Esophagus muscularis mucosa (tissue), 4 donors: ENCODE data around the gene ITPR1. TPM values are rescaled to one million over a fixed set of nuclear protein-coding genes. Genes with fewer than 3 reads are reported as not detected.

Experiments
- DNase-seq: peaks from one replicate; pipeline ENCODE4 v3.0.0-alpha.2; 2017; ENCODE audit errors: extremely low spot score
- H3K27ac ChIP-seq, 4 donors: fragments of 200-600 bp; sonication (generic); replicated peaks in 1 of 4; 1 replicate in 3 of 4; 2 replicates in 1 of 4; pipeline ENCODE4 v1.5.1; 2016 to 2019; ENCODE audit warnings: mild to moderate bottlenecking in 1 of 4
- H3K27me3 ChIP-seq, 4 donors: fragments of 200-600 bp; sonication (generic); one replicate each; pipeline versions ENCODE4 v1.5.1 to v1.6.0; 2016 to 2019
- H3K36me3 ChIP-seq, 4 donors: fragments of 200-600 bp; sonication (generic); one replicate each; pipeline ENCODE4 v1.5.1; 2016 to 2019
- H3K4me1 ChIP-seq, 4 donors: fragments of 200-600 bp; sonication (generic); one replicate each; pipeline ENCODE4 v1.5.1; 2016 to 2019
- H3K4me3 ChIP-seq, 4 donors: fragments of 200-600 bp; sonication (generic); 1 replicate in 2 of 4; 2 replicates in 2 of 4; pipeline ENCODE4 v1.5.1; 2016 to 2019; ENCODE audit warnings: mild to moderate bottlenecking in 4 of 4, moderate library complexity in 1 of 4
- H3K9me3 ChIP-seq, 4 donors: fragments of 200-600 bp; sonication (generic); 1 replicate in 3 of 4; 2 replicates in 1 of 4; pipeline ENCODE4 v1.5.1; 2016 to 2019
- CTCF ChIP-seq, 3 experiments: fragments of 200-600 bp in 2 of 3; fragments of 450-650 bp in 1 of 3; sonication (generic) in 2 of 3; IDR thresholded peaks; one replicate each; pipeline ENCODE4 v1.5.1; 2017 to 2019; ENCODE audit warnings: antibody characterized with exemption in 3 of 3, mild to moderate bottlenecking in 2 of 3, moderate library complexity in 1 of 3
- EP300 ChIP-seq: sonication (generic); formaldehyde crosslinking; IDR thresholded peaks from one replicate; pipeline ENCODE4 v1.6.1; 2017; ENCODE audit warnings: antibody characterized with exemption
- POLR2A ChIP-seq: fragments of 450-650 bp; IDR thresholded peaks from one replicate; pipeline ENCODE4 v1.6.1; 2017; ENCODE audit warnings: antibody characterized with exemption, moderate library complexity, mild to moderate bottlenecking, low read depth
- POLR2AphosphoS5 ChIP-seq, 2 donors: sonication (generic); formaldehyde crosslinking; IDR thresholded peaks; one replicate each; pipeline ENCODE4 v1.6.1; 2017; ENCODE audit warnings: antibody characterized with exemption in 2 of 2
- WGBS: methylation state at CpG from one replicate; pipeline ENCODE4 v1.1.5; 2018; 5-methylcytosine and 5-hydroxymethylcytosine counted together
- intact Hi-C: fragments of 100-400 bp; cut with DNase I; formaldehyde crosslinking; loops from one replicate; pipeline ENCODE4 v1.15.1; 2023
- total RNA-seq, 4 donors: library from RNA; depleted of rRNA; stranded (reverse); fragments of >200 nt; gene quantifications; one replicate each; pipeline versions ENCODE4 v1.1.0 to v1.2.1, GENCODE V29; 2016

The ITPR1 gene
- total RNA-seq, 4 donors from 2014 or later = 204 to 271 (median 222) TPM

DNA sequence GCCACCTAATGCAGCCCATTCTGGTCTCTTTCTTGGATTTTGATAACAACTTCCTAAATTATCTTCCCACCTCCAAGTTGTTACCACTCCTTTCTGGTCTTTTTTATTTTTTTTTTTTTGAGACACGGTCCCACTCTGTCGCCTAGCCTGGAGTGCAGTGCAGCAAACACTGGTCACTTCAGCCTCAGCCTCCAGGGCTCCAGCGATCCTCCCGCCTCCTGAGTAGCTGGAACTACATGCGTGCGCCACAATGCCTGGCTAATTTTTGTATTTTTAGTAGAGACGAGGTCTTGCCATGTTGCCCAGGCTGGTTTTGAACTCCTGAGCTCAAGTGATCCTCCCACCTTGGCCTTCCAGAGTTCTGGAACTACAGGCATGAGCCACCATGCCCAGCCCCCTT is 393.3 kb downstream of the ITPR1 start:
- intact Hi-C loops = no loop called here
- 97% methylated on average over 7 of the region's 7 CpGs for WGBS
- peaks cover 7 to 27% (median 19%) of the 10 kb centered on the region in 4 donors for H3K4me1 ChIP-seq
- no peak for TF ChIP-seq POLR2A
- no peak for TF ChIP-seq EP300
- no peak for TF ChIP-seq POLR2AphosphoS5 (IDR thresholded peaks at IDR 0.05)
- TF ChIP-seq CTCF (IDR thresholded peaks at IDR 0.05) = no peak
- no peak for DNase-seq
- no peaks in the 10 kb centered on the region for H3K36me3 ChIP-seq
- H3K9me3 ChIP-seq = no peaks in the 10 kb centered on the region
- H3K27me3 ChIP-seq = no peaks in the 10 kb centered on the region
- H3K27ac ChIP-seq = no peak overlapping the region
- H3K4me3 ChIP-seq = no peak overlapping the region

GRCh38 chr3:4887177-4887576 is 394.0 kb downstream of the ITPR1 start:
- H3K4me1 ChIP-seq = peaks cover 7 to 27% (median 19%) of the 10 kb centered on the region in 4 donors
- 79% methylated on average over 8 of the region's 8 CpGs for WGBS
- no peaks in the 10 kb centered on the region for H3K36me3 ChIP-seq
- no peak overlapping the region for H3K4me3 ChIP-seq
- H3K9me3 ChIP-seq = no peaks in the 10 kb centered on the region
- TF ChIP-seq POLR2A = no peak
- no peak for TF ChIP-seq CTCF (IDR thresholded peaks at IDR 0.05)
- no peak for TF ChIP-seq EP300
- no peak for TF ChIP-seq POLR2AphosphoS5 (IDR thresholded peaks at IDR 0.05)
- intact Hi-C loops = no loop called here
- no peak for DNase-seq
- H3K27ac ChIP-seq = no peak overlapping the region
- no peaks in the 10 kb centered on the region for H3K27me3 ChIP-seq

- Histone ChIP-seq H3K27ac (peak overlapping the region in 2 of 4 donors; percentile 27 to 32), H3K36me3 (no peaks in the 10 kb centered on the region), H3K4me1 (peaks cover 7 to 27% (median 19%) of the 10 kb centered on the region in 4 donors), H3K9me3 (no peaks in the 10 kb centered on the region), H3K27me3 (no peaks in the 10 kb centered on the region), H3K4me3 (no peak overlapping the region)
- intact Hi-C loops = no loop called here
- 89% methylated on average over 4 of the region's 4 CpGs for WGBS
- no peak for TF ChIP-seq POLR2A
- no peak for TF ChIP-seq CTCF (IDR thresholded peaks at IDR 0.05)
- TF ChIP-seq POLR2AphosphoS5 (IDR thresholded peaks at IDR 0.05) = no peak
- no peak for TF ChIP-seq EP300
- DNase-seq = no peak
Observed at GRCh38 chr3:4888913-4889846, 396.0 kb downstream of the ITPR1 start.

- H3K36me3 ChIP-seq = no peaks in the 10 kb centered on the region
- intact Hi-C loops = no loop called here
Observed at GRCh38 chr3:4889896-4890295, 396.7 kb downstream of the ITPR1 start.

More at GRCh38 chr3:4889896-4890295, 396.7 kb downstream of the ITPR1 start:
- H3K9me3 ChIP-seq = no peaks in the 10 kb centered on the region
- H3K27ac ChIP-seq = peak overlapping the region in 2 of 4 donors; percentile 27 to 32
- no peak overlapping the region for H3K4me3 ChIP-seq
- WGBS = 35% methylated on average over 3 of the region's 3 CpGs
- DNase-seq = no peak
- H3K27me3 ChIP-seq = no peaks in the 10 kb centered on the region
- TF ChIP-seq POLR2A = no peak
- TF ChIP-seq EP300 = no peak
- TF ChIP-seq POLR2AphosphoS5 (IDR thresholded peaks at IDR 0.05) = no peak
- no peak for TF ChIP-seq CTCF (IDR thresholded peaks at IDR 0.05)
- H3K4me1 ChIP-seq = peaks cover 7 to 23% (median 17%) of the 10 kb centered on the region in 4 donors
